Gastrocnemius medialis (tissue), 4 donors: ENCODE results near the gene FCRLB.

Experiments
- POLR2A ChIP-seq, 2 donors: fragments of 450-650 bp; IDR thresholded peaks; one replicate each; pipeline ENCODE4 v1.6.1; 2017; ENCODE audit warnings: antibody characterized with exemption in 2 of 2, mild to moderate bottlenecking in 2 of 2, moderate library complexity in 2 of 2
- TF ChIP-seq, protein P1 (sequence below), 5 experiments: fragments of 450-650 bp in 3 of 5; fragments of 200-600 bp in 2 of 5; sonication (generic) in 2 of 5; IDR thresholded peaks in 4 of 5; conservative IDR thresholded peaks in 1 of 5; 1 replicate in 4 of 5; 2 replicates in 1 of 5; pipeline ENCODE4 v1.5.1; 2016 to 2019; ENCODE audit warnings: antibody characterized with exemption in 5 of 5, mild to moderate bottlenecking in 3 of 5, moderate library complexity in 3 of 5

DNA sequence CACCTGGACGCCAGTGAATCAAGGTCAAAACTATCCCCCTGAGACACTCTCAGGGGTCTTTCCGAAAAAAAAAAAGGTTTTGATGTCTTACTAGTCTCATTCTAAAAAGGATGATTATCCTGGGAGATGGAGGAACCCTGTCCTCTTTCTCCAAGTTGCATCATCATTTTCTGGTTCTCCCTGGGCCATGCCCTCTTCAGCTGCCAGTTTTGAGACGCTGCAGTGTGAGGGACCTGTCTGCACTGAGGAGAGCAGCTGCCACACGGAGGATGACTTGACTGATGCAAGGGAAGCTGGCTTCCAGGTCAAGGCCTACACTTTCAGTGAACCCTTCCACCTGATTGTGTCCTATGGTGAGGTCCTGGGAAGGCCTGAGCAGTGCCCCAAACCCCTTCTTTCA is 10.8 kb upstream of the FCRLB start:
- TF ChIP-seq, protein P1, sequence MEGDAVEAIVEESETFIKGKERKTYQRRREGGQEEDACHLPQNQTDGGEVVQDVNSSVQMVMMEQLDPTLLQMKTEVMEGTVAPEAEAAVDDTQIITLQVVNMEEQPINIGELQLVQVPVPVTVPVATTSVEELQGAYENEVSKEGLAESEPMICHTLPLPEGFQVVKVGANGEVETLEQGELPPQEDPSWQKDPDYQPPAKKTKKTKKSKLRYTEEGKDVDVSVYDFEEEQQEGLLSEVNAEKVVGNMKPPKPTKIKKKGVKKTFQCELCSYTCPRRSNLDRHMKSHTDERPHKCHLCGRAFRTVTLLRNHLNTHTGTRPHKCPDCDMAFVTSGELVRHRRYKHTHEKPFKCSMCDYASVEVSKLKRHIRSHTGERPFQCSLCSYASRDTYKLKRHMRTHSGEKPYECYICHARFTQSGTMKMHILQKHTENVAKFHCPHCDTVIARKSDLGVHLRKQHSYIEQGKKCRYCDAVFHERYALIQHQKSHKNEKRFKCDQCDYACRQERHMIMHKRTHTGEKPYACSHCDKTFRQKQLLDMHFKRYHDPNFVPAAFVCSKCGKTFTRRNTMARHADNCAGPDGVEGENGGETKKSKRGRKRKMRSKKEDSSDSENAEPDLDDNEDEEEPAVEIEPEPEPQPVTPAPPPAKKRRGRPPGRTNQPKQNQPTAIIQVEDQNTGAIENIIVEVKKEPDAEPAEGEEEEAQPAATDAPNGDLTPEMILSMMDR (IDR thresholded peaks at IDR 0.05 in 4 of 5, conservative IDR thresholded peaks at IDR 0.05 in 1 of 5) = no peak
- no peak for TF ChIP-seq POLR2A (IDR thresholded peaks at IDR 0.05)
